GM04504 (cell line): ENCODE measurements around the gene CSNK1E.

Source experiments
- DNase-seq: peaks from one replicate; pipeline ENCODE4 v3.0.0-alpha.2; 2012; ENCODE audit warnings: low read depth

The CSNK1E gene

DNA sequence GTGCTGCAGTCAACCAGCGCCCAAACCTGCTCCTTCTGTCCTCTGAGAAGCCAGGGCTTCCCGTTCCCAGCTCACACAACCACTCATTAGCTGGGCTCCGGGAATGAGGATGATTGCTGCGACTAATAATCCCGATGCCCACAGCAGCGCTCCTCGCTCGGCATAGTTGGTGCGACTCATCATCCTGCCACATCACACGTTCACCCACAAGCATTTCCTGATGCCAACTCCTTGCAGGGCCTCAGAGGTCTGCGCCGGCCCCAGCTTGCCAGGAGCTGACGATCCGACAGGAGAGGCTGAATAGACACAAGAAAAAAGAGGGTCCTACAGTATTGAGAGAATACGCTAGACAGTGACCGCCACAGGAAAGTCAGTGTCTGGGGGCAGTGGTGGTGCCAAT lies 10.6 kb upstream of the CSNK1E start:
- DNase-seq = no peak

DNA sequence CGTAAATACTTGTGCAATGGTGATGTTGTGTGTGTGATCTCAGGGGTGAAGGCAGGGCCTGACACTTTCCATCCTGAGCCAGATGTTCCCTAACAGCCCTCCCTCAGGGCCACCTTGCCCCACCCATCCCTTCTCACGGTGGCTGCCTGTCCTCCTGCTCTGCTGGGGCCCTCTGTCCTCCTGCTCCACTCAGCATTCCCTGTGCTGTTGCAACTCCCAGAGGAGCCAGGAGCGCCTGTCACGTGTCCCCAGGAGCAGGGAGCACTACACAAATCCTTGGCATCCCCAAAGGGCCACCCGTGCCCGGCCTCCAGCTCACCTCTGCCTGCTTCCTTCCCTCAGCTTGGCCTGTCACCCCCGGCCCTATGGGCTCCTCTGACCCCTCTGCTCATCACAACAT lies 10.2 kb upstream of the CSNK1E start:
- no peak for DNase-seq

DNA sequence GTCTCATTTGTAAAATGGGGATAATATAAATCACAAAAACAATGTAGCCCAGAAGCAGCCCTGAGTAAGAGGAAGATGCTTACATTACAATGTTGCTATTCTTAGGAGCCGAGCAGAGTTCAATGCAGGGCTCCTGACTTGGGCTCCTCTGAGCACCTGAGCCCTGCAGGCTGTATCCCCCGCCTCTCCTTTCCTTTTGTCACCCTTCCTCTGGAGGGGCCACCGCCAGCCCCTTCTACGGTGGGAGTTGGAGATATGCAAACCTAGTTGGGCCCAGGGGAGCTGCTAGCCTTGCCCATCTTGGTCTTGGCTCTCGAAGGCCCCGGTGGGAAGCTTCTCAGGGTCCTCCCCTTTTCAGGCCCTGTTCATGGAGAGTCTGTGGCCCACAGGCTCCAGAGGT lies 8.4 kb upstream of the CSNK1E start:
- DNase-seq = no peak

DNA sequence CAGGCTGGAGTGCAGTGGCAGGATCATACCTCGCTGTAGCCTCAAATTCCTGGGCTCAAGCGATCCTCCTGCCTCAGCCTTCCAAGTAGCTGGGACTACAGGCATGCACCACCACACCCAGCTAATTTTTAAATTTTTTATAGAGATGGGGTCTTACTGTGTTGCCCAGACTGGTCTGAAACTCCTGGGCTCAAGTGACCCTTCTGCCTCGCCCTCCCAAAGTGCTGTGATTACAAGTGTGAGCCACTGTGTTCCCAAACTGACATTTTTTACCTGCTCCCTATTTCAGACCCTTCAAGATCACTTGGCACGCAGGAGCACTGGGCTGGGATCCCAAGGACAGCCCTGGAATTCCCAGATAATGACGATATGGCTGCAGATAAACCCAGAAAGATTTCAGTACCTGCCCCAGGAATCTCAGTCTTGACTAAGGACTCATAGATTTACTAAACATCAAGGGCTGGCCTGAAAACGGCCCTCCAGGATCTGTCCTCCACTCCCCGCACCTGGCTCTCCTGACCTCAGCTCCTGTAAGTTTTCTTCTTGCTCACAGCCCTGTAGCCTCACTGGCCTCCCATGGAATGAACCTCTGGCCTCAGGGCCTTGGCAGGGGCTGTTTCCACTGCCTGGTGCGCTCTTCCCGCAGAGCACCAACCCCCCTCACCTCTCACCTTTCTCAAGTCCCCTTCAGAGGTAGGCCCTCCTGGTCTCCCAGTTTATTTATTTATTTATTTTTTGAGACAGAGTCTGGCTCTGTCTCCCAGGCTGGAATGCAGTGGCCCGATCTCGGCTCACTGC lies 3.6 kb upstream of the CSNK1E start:
- DNase-seq = no peak

DNA sequence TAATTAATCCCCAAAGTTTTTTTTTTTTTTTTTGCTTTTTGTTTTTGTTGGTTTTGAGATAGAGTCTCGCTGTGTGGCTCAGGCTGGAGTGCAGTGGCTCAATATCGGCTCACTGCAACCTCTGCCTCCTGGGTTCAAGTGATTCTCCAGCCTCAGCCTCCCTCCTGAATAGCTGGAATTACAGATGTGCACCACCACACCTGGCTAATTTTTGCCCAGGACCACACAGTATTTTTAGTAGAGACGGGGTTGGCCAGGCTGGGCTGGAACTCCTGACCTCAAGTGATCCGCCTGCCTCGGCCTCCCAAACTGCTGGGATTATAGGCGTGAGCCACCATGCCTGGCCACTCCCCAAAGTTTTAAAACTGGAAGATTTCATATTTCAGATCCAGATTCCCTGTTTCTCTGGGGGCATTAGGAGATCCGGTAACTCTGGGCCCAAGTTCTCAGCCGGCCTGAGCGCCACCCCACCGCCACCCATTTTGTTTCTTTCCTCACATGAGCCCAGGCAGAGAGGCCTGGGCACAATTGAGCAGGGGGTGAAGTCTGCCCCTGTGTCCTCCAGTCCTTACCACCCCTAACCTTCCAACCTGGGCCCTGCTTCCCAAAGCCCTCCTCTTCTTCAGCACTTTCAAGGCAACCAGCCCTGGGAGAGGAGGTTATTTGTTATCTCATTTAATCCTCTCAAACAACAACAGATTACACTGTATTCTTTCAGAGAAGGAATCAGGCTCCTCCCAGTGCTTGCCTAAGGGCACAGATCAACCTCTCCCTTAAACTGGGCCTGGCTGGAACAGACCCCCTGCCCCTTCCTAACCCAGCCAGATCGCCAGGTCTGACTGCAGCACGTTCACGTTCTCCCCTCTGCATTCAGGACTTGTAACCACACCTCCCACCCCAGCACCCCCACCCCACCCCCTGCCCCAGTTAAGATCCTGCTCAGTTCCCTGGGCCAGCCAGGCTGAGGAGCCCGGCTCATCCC lies 1.9 kb upstream of the CSNK1E start:
- no peak for DNase-seq

DNA sequence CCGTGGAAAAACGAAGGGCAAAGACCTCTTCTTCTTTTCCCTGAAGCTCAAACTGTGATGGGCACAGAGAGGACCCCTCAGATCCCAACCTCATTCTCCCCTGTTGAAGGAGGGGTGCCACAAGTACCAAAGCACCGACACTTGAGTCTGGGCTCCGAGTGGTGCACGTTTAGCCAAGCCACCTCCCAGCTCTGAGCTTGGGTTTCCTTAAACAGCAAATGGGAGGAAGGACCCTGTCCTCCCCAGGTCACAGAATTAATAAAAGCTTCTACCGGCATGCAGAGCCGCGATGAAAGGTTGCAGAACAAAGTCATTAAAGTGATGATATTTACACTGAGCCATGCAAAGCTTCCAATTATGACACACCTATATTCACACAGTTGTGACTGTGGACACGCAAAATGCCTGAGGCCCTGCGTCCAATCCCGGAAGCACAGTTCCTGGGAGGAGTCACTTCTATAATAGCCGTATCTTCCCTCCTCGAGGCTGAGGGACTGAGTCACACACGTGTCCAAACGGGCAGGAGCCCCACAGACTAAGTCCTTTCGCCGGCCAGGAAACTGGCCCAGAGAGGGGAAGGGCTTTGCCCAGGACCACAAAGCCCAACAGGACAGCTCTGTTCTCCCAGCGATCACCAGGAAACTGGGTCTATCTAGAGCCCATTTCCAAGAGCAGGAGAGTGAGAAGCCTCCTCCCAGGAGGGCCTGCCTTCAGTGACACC lies 922 bp upstream of the CSNK1E start:
- DNase-seq = peak; percentile 92

DNA sequence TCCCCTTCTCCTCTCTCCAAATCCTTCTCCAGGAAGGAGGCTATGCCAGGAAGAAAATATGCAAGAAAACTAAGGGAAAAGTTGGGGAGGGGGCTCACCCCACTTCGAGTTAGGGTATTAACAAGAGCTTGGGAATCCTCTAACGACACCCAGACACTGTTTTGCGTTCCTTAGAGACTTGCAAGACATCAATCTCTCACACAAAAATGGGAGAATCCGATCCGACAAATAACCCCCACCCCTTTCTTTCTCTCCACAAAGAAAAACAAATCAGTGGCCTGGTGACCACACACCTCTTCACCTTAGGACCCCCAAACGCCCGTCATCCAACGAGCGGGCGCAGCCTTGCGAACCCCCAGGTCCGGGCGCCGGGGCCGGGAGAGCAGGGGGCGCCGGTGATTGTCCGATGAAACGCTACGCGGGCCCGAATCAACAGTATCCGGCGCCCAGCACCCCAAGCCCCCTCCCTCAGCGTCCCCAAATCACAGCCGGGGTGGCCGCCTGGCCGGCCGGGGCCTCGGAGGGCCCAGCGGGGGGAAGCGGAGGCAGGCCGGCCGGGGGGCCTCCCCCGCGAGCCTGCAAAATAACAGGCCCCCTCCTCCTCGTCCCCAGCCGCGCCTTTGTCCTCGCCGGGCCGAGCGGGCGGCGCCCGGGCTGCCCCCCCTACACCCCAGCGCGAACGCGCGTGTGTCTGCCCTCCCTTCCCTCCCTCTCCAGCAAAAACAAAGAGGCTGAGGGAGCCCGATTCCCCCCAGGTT lies 690 bp downstream of the CSNK1E start:
- no peak for DNase-seq

DNA sequence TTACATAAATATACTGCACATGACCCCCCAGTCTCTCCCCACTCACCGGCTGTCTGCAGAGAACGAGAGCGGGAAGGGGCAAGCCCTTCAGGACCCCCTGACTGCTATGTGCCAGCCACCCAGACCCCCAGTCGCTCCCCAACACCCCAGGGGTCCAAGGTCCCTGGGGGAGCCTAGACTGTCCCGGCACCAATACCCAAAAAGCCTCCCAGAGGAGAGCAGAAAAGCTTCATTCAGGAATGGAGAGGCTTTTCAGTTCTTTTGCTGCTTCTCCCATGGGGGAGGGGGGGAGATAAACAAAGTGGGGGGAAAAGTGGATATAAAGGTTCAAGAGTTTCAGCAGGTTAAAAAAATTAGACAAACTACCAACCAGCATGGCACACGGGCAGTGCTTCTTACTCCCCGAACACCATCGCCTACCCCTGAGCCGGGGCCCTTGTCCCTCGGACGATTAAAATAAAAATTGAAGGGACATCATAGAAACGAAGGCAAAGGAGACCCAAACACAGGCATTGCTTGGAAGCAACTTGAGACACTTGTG lies 1.3 kb downstream of the CSNK1E start:
- DNase-seq = no peak

DNA sequence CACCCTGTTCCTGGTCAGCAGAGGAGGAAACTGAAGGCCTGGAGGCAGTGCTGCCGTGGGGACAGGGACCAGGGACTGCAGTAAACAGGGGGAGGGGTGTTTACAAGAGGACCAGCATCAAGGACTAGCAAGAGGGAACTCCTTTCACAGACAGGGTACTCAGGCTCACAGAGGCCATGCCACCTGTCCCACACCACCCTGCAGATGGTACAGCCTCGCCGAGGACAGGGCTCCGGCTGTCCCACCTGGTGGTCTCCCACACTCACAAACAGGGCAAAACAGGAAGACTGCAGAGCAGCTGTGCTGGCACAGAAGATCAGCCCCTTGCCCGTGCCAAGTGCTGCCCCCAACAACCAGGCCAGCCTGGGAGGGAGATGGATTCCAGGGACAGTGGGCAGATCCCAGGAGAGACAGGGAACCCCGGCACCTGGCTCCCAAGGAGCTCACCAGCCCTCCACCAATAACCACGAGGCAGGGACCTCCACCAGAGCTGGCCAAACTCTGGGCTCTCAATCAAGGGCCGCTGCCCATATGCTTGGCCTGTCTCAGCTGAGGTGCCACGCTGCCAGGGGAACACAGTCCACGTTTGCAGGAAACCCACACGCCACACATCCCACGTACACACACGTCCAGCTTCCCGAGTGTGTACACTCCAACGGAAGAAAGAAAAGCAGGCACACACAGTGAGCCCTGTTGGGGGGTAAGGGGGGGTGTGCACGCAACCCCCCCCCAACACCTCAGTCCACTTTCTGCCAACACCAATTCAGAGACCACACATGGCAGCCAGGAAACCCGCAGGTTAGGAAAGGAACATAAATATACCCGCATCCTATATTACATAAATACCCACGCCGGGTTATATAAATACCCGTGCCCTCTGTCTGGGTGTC lies 2.1 kb downstream of the CSNK1E start:
- no peak for DNase-seq

DNA sequence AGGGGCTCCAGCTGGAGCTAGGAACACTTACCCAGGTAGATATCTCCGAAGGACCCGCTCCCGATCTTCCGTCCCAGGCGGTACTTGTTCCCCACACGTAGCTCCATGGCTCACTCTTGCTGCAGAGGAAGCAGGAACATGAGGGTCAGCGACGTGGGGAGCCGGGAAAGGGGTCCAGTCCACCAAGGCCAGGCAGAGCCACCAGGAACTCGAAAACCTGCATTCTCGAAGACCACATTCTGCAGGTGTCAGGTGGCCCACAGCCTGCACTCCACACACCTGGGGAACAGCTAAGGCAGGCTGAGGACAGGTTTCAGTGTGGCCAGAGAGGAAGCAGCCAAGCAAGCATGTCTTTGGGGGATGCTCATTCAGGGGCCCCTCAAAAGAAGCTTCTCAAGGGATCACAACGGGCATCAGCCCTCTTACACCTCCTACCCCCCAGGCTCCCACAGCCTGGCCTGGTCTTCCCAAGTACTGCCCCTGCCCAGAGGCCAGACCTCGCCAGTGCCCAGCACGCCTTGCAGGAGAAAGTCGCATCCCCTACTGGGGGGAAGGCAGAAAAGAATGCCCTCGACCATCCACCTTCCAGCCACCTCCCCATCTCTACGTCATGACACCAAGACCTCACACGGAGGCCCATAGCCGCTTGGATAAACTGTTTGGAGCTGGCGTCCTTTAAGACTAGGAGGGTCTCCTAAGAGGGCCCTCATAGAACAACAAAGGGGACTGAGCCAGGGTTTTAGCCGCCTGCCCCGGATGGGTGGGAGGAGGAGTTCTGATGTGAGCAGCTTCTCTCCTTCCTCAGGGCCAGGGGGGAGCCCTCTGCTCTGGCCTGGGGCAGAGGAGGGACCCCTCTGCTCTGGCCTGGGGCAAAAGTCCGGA lies 2.9 kb downstream of the CSNK1E start:
- no peak for DNase-seq

DNA sequence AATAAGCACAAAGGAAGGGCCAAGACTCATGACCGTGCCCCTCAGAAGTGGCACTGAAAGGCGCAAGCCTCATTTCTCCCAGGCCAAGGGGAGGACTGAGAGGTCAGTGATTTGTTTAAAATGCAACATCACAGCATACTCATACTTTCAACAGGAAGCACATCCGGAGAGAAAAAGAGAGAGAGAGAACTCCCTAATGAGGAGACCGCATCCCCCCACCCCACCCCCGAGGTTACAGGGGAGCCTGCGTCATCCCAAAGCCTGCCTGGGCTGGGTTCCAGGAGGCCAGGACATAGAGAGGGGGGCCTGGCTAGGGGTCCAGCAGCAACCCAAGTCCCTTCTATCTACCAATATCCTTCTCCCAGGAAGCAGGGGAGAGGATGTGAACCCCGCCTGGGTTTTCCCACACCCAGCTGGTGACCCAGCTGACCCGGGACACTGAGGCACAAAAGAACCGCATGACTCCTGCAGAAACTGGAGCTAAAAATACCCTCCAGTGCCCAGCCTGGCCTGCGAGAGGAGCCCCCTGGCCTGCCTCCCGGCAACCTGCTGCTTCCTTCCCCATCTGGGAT lies 3.8 kb downstream of the CSNK1E start:
- peak; percentile 77 for DNase-seq

DNA sequence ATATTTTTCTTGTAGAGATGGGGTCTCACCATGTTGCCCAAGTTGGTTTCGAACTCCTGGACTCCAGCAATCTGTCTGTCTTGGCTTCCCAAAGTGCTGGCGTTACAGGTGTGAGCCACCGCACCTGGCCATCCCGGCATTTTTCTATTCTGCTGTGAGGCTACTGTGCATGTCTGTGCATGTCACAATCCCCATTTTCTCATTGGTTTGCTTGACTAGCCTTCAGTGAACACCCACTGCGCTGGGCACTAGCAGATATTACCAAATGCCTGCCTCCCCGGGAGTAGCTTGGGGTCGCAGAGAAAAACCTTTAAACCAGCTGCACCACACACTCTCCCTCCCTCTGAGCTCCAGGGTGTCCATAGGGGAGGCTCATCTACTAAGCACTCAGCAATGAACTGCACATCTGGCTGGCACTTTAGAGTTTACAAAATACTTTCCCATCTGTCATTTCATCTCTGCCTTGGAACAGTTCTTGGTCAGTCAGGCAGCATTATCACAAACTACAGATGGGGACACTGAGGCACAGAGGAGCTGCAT lies 4.9 kb downstream of the CSNK1E start:
- no peak for DNase-seq

DNA sequence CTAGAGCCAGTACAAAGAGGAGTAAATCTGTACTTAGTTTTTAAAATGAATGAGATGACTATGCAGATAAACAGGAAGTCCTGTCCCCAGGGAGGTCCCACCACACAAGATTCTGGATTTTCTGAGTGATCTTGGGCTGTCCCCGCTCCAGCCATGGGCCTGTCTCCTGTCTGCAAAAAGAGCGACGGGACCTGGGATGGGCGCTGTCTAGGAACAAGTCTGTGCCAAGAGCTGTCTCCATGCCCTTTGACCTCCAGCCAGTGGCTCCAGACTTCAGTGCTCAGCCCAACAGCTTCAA lies 6.0 kb downstream of the CSNK1E start:
- DNase-seq = no peak

DNA sequence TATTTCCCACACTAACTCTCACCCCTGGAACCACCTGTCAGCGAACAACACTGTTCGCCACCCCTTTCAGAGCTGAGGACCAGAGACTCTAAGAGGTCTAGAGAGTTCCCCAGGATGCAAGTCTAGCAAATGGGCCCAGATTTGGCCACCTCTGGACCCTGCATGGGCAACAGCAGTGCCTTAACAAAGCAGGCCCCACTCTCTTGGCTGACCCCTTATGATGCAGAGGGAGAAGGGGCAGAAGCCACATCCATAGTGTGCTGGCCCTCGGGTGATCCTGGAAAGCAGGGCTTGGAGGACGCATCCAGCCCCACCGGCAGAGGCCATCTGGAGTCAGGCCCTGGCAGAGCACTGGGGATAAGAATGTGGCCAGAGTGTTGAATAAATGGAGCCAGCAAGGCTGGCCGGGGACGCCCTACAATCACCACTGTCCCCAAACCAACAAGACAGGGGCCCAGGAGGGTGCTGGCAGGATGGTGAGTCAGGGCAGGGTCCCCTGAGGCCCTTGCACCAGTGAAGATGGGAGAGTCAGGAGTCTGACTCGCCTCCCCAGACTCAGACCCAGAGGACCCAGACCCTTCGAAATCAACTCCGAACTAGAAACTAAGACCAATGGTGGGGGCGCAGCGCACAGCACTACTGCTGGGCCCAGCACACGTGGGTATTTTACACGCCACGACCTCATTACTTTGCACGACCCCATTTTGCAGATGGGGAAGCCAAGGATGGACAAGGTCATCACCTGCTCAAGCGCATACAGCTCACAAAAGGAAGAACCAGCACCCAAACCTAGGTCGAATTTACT lies 6.5 kb downstream of the CSNK1E start:
- no peak for DNase-seq

DNA sequence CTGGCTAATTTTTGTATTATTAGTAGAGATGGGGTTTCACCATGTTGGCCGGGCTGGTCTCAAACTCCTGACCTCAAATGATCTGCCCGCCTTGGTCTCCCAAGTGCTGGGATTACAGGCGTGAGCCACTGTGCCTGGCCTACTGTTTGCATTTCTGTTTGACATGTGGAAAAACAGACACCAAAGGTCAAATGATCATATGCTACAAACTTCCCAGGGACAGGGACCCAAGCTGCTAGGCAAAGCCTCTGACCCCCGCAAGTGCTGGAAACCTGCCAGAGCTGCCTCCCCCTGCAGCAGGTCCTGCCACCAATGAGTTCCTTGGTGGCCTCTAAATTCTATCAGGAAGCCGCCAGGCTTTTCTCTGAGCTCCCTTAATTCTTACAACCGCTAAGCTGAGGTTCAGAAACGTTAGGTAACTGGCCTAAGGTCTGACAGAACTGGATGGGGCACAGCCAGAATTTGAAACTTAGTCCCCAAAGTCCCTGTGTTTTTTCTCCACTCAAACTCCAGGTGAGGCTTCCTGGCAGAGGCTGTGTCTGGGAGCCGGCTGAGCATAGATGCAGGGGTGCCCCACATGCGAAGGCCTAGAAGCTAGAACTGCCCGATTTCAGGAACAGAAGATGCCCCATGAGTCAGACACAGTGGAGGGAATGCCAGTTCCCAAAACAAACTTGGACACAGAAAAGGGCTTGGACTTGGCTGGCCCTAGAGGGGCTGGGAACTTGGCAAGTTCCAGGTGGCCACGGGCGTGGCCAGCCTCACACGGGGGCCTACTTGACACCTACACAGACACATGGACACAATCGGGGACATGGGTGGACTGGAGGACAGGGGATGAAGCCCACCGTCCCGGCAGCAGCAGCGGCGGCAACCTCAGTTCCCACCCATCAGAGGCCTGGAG lies 7.4 kb downstream of the CSNK1E start:
- DNase-seq = no peak

DNA sequence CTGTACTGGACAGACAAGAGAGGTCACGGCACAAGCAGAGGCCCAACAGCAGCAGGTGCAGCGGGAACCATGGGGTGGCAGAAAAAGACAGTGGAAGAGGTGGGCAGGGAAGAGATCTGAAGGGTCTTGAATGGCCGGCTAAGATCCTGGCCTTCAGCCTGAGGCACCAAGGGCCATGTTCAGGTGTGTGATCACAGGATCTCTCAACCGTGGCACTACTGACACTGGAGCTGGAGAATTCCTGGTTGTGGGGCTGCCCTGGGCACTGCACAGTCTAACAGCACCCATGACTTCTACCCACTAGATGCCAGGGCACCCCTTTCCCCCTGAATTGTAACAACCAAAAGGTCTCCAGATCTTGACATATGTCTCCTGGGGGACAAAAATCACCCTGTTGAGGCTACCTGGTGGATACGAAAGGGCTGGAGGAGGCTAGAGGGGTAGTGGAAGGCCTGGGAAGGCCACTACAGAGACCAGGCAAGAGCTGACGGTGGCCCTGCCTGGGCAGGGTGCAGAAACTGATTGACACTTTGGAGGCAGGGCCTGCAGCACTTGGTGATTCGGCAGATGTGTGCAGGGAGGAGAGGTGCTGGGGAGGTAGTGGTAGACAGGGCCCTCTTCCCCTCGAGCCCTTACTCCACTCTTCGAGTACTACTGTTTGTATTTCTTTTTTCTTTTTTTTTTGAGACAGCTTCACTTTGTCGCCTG lies 8.3 kb downstream of the CSNK1E start:
- DNase-seq = no peak
